T-helper 22 cell (primary cell): ENCODE measurements around the gene KRTAP22-2.

Experiments
- DNase-seq: peaks from one replicate; pipeline ENCODE4 v3.0.0-alpha.2; 2020; ENCODE audit warnings: low read depth

The KRTAP22-2 gene

DNA sequence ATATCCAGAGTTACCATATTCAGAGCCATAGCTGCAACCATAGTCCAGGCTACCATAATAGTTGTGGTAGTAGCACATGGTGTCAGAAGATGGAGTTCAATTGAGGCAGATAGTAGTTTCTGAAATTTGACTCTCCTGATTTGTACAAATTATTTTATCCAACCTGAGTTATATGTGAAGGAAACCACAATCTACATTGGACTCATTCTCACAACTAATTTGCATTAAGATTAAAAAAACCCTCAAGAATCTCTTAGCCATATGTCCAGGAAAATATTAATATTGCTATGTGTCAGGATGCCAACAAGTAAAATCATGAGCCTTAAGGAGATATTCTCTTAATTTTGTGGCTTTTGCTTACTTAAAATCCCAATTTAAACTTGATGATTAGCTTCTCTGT is at the start of gene KRTAP22-2:
Gene KRTAP22-2, minus strand, starts transcription at position 101 of the 400 bp plus-strand sequence.
- no peak for DNase-seq

GRCh38 chr21:30638686-30639085 is 48.5 kb upstream of the KRTAP22-2 start:
- DNase-seq = no peak

DNA sequence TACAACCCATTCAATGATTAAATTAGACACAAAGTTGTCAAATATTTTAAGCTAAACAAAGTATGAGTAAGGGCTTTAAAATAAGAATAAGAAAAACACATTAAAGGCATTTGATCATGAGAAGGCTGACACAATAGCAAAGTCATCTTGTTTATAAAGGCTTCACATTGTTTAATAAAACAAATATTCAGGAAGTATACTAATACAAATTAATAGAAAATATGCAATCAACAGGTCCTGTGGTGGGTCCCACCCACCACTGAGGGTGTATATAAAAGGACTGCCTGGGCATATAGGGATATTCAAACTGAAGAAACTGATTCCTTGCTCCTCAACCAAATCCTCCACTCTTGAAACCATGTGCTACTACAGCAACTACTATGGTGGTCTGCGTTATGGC is 44.7 kb upstream of the KRTAP22-2 start, which contains the start of gene KRTAP20-2:
Gene KRTAP20-2, plus strand, starts transcription at position 301 of the 400 bp plus-strand sequence. Its CDS starts 58 bp downstream, at position 359.
- no peak for DNase-seq

GRCh38 chr21:30629200-30629599 is 39.0 kb upstream of the KRTAP22-2 start:
- DNase-seq = no peak

DNA sequence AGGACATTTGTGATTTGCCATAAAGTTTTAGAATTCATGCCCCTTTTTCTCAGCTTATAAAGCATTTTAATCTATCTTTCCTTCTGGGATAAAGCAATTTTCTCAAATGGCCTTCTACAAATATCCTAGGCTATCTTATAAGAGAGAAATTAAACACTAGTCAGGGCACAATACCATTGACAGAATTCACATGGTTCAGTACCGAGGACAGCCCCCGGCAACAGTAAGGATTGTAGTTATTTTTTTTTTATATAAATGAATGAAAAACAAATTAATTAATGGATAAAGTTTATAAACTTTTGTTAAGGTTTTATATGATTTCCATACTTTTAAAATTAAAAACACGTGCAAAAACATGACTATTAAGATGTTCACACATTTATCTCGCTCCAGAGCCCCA is 37.9 kb upstream of the KRTAP22-2 start:
- no peak for DNase-seq

GRCh38 chr21:30625449-30626165 is 35.4 kb upstream of the KRTAP22-2 start:
- no peak for DNase-seq

- no peak for DNase-seq
These were observed 33.2 kb upstream of the KRTAP22-2 start for GRCh38 chr21:30623362-30623761.

- DNase-seq = no peak
These were observed 30.3 kb upstream of the KRTAP22-2 start, which contains the start of gene KRTAP20-4 for GRCh38 chr21:30620522-30620921. Gene KRTAP20-4, plus strand, starts transcription at chr21:30620627.

DNA sequence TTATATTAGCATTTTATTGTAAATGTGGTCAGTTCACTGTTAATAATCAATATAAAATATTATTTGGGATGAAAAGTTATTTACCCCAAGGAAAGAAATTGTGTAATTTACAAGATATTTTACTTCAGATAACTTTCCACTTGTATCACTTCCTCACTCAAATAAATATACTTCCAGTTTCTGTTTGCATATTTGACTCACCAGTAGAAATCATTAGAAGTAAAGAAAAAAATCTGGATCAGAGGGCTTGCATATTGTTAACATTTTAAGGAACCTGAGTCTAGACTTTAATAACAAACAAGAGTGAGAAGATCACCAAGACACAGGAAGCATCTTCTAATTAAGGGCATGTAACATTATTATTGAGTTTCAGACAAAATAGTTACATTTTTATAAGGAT is 29.9 kb upstream of the KRTAP22-2 start:
- no peak for DNase-seq

DNA sequence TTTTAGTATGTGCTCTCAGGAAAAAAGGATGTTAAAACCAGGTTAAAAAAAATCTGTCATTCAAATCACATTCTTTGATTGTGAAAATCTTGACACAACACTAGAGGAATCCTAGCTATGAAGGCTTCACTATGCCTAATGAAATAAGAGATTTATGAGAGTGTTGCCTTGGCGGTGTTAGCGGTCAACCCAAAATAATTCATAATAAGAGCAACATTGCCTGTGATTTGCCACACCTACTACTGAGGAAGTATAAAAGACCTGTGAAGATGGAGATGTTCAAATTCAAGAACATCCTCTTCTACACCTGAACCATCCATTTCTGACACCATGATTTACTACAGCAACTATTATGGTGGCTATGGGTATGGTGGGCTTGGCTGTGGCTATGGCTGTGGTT is 25.9 kb upstream of the KRTAP22-2 start, which contains the start of gene KRTAP20-1:
Gene KRTAP20-1, plus strand, starts transcription at position 301 of the 400 bp plus-strand sequence. Its CDS starts 30 bp downstream, at position 331.
- no peak for DNase-seq

DNA sequence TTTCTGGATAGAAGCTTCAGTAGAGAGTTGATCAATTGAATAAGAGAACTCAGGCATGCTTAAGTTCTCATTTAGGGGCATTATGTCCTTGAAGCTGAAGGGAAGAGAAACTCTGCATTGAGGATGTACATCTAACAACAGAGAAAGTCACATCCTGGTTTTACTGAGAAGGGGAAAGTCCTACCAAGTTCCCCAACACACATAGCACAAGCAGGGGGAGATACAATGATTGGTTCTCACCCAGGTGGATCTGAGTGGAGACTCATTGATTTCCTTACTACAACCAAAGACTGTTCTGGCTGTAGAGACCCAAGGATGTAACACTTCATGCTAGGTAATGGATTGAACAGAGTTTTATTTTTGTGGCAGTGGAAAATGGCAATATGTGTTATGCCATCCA is 25.0 kb upstream of the KRTAP22-2 start:
- DNase-seq = no peak

- DNase-seq = no peak
These were observed 23.6 kb upstream of the KRTAP22-2 start, which contains the start of gene KRTAP6-1 for GRCh38 chr21:30613836-30614235. Gene KRTAP6-1, minus strand, starts transcription at chr21:30613930. Its CDS starts 26 bp downstream, at chr21:30613904.

DNA sequence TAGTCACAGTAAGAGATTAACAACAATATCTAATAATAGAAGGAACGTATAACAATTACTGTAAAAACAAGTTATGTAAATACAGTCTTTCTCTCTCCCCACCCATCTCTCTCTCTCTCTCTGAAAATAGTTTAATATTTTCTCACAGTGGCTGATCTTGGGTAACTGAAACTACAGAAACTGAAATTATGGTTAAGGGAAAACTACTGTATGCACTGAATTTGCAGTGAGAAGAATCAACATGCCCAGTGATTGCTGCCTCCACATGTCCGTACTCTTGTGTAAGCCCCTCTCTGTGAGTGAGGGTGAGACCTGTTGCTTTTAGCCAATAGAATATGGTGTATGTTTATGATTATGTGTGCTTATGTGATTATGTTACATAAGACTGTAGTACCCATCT is 21.9 kb upstream of the KRTAP22-2 start:
- no peak for DNase-seq

- no peak for DNase-seq
These were observed 15.8 kb upstream of the KRTAP22-2 start for GRCh38 chr21:30605968-30606367.

GRCh38 chr21:30600787-30601186 is 10.6 kb upstream of the KRTAP22-2 start, which contains the start of gene KRTAP22-1:
Gene KRTAP22-1, plus strand, starts transcription at chr21:30601087.
- DNase-seq = no peak

GRCh38 chr21:30598802-30599201 is 8.6 kb upstream of the KRTAP22-2 start, which contains the start of gene KRTAP6-2:
Gene KRTAP6-2, minus strand, starts transcription at chr21:30598902. Its CDS starts 28 bp downstream, at chr21:30598874.
- DNase-seq = no peak

- DNase-seq = no peak
These were observed 1.9 kb upstream of the KRTAP22-2 start, which contains the start of gene KRTAP6-3 for GRCh38 chr21:30592140-30592539. Gene KRTAP6-3, plus strand, starts transcription at chr21:30592440. Its CDS starts 6 bp downstream, at chr21:30592446.

DNA sequence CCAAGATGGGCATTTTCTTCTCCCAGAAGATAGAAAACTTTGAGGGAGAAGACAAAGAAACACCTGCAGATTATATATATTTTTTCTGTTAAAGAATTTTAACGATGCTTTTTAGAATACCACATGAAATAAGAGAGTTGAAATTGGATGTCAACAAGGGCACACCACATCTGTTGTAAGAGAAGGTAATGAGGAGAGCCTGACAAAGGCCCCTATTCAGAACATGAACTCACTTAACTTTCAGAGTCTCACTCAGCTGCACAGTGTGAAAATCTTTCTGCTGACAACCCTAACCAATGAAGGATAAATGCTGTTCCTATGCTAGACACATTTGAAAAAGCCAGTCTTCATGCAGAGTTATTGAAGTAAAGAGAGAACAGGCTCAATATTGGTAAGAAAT is 7.3 kb downstream of the KRTAP22-2 start:
- DNase-seq = no peak

DNA sequence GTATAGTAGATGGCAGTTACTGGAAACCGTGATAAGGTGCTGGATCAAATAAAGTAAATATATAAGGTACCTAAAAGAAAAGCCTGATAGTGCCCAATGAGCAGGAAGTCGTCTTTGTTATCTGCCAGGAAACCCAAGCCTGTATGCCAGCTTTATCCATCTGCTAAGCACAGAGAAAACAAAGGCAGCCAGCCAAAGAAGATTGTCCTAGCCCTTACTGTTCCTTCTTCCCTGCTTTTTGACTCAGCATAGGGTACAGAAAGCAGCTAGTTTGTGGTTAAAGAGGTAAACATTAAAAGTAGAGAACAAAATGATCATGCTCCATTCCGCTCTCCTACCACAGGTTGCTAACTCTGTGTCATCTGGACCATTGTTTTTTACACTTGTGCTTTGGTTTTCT is 10.1 kb downstream of the KRTAP22-2 start:
- no peak for DNase-seq

DNA sequence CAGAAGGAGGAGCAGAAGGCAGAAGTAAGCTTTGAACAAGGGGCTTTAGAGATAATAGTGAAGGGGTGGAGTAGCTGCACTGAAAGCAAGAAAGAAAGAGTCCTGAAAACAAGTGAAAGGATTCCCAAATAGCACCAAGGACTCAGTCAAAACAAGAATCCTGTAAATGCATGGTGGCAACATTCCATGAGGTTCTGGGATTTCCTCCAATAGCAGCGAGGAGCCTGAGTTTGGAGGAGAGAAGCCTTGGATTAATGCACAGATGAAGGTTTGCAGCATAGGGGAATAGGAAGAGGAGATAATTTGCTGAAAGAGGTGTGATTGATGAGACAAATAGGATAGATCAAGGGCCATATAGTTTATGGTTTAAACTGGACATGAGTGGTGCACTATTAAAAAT is 10.9 kb downstream of the KRTAP22-2 start:
- no peak for DNase-seq

GRCh38 chr21:30577766-30578165 is 12.4 kb downstream of the KRTAP22-2 start:
- DNase-seq = no peak

- no peak for DNase-seq
These were observed 22.6 kb downstream of the KRTAP22-2 start for GRCh38 chr21:30567617-30568016.

DNA sequence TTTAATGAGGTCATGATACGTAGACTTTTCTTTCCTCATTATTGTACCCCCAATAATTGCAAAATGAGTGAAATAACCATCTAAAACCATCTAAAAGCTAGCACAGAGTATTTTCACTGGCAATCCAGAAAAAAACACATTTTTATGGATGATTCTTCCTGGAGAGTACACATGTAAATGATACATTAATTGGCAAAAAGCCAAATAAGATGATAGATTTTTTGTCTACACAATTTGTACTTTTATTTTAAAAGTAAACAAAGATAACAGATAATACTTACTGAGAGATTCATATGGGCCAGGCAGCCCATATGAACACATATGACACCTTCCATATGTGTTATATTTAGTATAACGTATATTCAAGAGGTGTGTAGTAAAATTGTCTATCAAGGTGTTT is 26.6 kb downstream of the KRTAP22-2 start:
- no peak for DNase-seq
